RWPE2 (cell line): ENCODE results near the gene IFNG.
"Not testable (repeated sequence)": the region's sequence is repeated elsewhere in the genome, so short reads cannot be mapped to it uniquely, and the experiment has no call there.

Experiments
- ATAC-seq: fragments of 200-7000 bp; cut with Tn5 transposase; 3 replicates; pipeline ENCODE4 v1.9.1; 2021; ENCODE audit warnings: low read depth
- DNase-seq: peaks from one replicate; pipeline ENCODE4 v3.0.0-alpha.2; 2020; ENCODE audit warnings: low spot score
- H3K27ac ChIP-seq: fragments of 450-650 bp; 2 replicates; pipeline ENCODE4 v1.5.1; 2017; ENCODE audit warnings: mild to moderate bottlenecking; ENCODE audit not compliant: poor library complexity, severe bottlenecking
- H3K27me3 ChIP-seq: fragments of 250-450 bp; sonication (Bioruptor Pico); 2 replicates; pipeline ENCODE4 v1.5.1; 2021; ENCODE audit warnings: mild to moderate bottlenecking, moderate library complexity; ENCODE audit not compliant: insufficient read depth, poor library complexity, severe bottlenecking
- H3K36me3 ChIP-seq: fragments of 250-450 bp; sonication (Bioruptor Pico); 2 replicates; pipeline ENCODE4 v1.5.1; 2020; ENCODE audit warnings: low read depth, mild to moderate bottlenecking, moderate library complexity
- H3K4me1 ChIP-seq: fragments of 250-450 bp; sonication (Bioruptor Pico); 2 replicates; pipeline ENCODE4 v1.5.1; 2021; ENCODE audit warnings: mild to moderate bottlenecking, moderate library complexity; ENCODE audit not compliant: insufficient read depth, poor library complexity, severe bottlenecking
- H3K4me3 ChIP-seq: fragments of 250-450 bp; sonication (Bioruptor Pico); 2 replicates; pipeline ENCODE4 v1.5.1; 2021; ENCODE audit warnings: mild to moderate bottlenecking, moderate library complexity; ENCODE audit not compliant: severe bottlenecking
- H3K9me3 ChIP-seq: fragments of 250-450 bp; sonication (Bioruptor Pico); 2 replicates; pipeline ENCODE4 v1.5.1; 2021; ENCODE audit warnings: mild to moderate bottlenecking, moderate library complexity; ENCODE audit not compliant: severe bottlenecking
- CTCF ChIP-seq: fragments of 450-650 bp; IDR thresholded peaks from one replicate; pipeline ENCODE4 v1.5.1; 2017; ENCODE audit warnings: mild to moderate bottlenecking, moderate library complexity; ENCODE audit not compliant: poor library complexity, severe bottlenecking

IFNG gene

GRCh38 chr12:68159681-68160304, at the start of gene IFNG:
Gene IFNG (minus strand): TSS chr12:68159740. CDS start chr12:68159615, 125 bp downstream.
- H3K27me3 ChIP-seq: no peaks in the 10 kb centered on the region
- no peak within 1 kb of the TSS for H3K4me3 ChIP-seq
- no peak within 1 kb of the TSS for H3K27ac ChIP-seq
- H3K4me1 ChIP-seq: no peaks in the 10 kb centered on the region
- DNase-seq (no peak), ATAC-seq (no peak)
- no peak for TF ChIP-seq CTCF
- H3K9me3 ChIP-seq: no peaks in the 10 kb centered on the region
- no peaks in the 10 kb centered on the region for H3K36me3 ChIP-seq

- not testable (repeated sequence) for H3K4me3 ChIP-seq, H3K36me3 ChIP-seq, DNase-seq, ATAC-seq, H3K27ac ChIP-seq, H3K27me3 ChIP-seq, H3K9me3 ChIP-seq, H3K4me1 ChIP-seq
These were observed 49.6 kb upstream of the IFNG start for GRCh38 chr12:68209048-68209728.

GRCh38 chr12:68207276-68207675, 47.7 kb upstream of the IFNG start:
- no peak for TF ChIP-seq CTCF
- Histone ChIP-seq H3K9me3 (no peaks in the 10 kb centered on the region), H3K4me1 (no peaks in the 10 kb centered on the region), H3K36me3 (no peaks in the 10 kb centered on the region), H3K27me3 (no peaks in the 10 kb centered on the region), H3K4me3 (no peak overlapping the region), H3K27ac (no peak overlapping the region)
- ATAC-seq (no peak), DNase-seq (no peak)

- DNase-seq: no peak
- no peak overlapping the region for H3K27ac ChIP-seq
- TF ChIP-seq CTCF: no peak
- H3K36me3 ChIP-seq: no peaks in the 10 kb centered on the region
- ATAC-seq: no peak
- H3K4me1 ChIP-seq: no peaks in the 10 kb centered on the region
- H3K4me3 ChIP-seq: no peak overlapping the region
- H3K27me3 ChIP-seq: no peaks in the 10 kb centered on the region
- H3K9me3 ChIP-seq: no peaks in the 10 kb centered on the region
These were observed 46.9 kb upstream of the IFNG start for GRCh38 chr12:68206446-68206845.

- no peak for TF ChIP-seq CTCF
- Histone ChIP-seq H3K4me3 (no peak overlapping the region), H3K27ac (no peak overlapping the region), H3K9me3 (no peaks in the 10 kb centered on the region), H3K27me3 (no peaks in the 10 kb centered on the region), H3K36me3 (no peaks in the 10 kb centered on the region), H3K4me1 (no peaks in the 10 kb centered on the region)
- no peak for DNase-seq
- no peak for ATAC-seq
These were observed 43.9 kb upstream of the IFNG start for GRCh38 chr12:68203460-68203875.
